ENCODE measurements around the gene IL15RA.
"Not testable (repeated sequence)": the region's sequence is repeated elsewhere in the genome, so short reads cannot be mapped to it uniquely, and the experiment has no call there.

The IL15RA gene

DNA sequence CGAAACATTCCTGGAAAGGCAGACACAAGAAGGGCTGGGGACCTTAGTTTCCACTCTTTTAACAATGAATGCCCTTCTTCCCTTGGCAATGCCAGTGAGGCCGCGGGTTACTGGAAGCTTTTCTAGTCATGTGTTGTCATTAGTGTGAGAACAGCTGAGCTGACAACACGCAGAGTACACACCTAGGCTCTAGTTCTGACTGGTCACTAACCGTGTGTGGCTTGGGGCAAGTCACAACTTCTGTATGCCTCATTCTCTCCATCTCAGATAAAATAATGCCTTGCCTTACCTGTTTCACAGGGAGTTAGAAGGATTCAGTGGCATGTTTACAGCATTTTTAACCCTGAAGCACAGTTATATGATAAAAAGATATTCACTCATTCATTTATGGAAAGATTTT lies 55.6 kb downstream of the IL15RA start:
- no peak for DNase-seq

DNA sequence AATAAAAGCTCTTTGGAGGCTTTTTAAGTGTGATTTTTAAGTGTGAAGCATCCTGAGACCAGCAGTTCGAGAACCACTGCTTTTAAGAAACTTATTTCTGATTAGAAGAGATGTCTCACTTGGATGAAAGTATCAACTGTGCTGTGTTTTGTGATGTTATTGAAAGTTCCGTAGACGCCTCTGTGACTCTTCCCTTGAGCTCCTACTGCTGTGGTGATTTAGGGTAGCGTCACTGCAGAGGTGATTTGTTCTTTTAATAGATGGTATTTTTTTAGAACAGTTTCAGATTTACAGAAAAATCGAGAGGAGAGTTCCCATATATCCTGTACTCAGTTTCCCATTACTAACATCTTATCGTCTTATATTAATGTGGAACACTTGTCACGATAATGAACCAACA lies 57.8 kb downstream of the IL15RA start:
- DNase-seq = no peak

GRCh38 chr10:5918763-5919162 lies 58.6 kb downstream of the IL15RA start:
- DNase-seq = no peak

GRCh38 chr10:5917305-5917704 lies 60.0 kb downstream of the IL15RA start:
- DNase-seq = no peak

- DNase-seq = no peak
These were observed 61.9 kb downstream of the IL15RA start for GRCh38 chr10:5915451-5915850.

DNA sequence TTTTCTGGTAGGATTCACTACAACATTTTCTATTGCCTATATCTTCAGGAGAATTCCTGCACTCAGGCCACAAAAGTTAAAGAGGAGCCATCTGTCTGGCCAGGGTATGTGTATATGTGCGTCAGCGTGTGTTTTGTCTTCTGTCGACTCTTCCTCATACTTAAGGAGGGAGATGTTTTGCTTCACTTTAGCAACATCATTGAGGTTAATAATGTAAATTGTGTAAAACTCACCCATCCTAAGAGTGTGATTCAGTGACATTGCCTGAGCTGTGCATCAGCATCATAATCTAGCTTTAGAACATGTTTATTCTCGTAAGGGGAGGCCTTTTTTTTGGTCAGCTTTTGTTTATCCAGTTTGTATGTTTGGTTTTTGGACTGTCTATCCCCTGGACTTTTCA lies 63.6 kb downstream of the IL15RA start:
- no peak for DNase-seq

- no peak for DNase-seq
These were observed 65.7 kb downstream of the IL15RA start for GRCh38 chr10:5911670-5912069.

- DNase-seq = no peak
These were observed 66.8 kb downstream of the IL15RA start for GRCh38 chr10:5910323-5911100.

DNA sequence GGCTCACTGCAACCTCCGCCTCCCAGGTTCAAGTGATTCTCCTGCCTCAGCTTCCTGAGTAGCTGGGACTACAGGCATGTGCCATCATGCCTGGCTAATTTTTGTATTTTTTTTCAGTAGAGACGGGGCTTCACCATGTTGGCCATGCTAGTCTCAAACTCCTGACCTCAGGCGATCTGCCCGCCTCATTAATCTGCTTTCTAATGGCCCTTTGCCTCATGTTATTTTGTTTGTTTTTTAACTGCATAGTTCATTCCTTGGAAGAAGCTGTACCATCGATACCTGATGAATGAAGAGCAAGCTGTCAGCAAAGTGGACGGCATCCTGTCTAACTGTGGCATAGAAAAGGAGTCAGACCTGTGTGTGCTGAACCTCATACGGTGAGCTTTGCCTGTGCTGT lies 68.7 kb downstream of the IL15RA start:
- not testable (repeated sequence) for DNase-seq

- no peak for DNase-seq
These were observed 70.7 kb downstream of the IL15RA start for GRCh38 chr10:5906651-5907050.

DNA sequence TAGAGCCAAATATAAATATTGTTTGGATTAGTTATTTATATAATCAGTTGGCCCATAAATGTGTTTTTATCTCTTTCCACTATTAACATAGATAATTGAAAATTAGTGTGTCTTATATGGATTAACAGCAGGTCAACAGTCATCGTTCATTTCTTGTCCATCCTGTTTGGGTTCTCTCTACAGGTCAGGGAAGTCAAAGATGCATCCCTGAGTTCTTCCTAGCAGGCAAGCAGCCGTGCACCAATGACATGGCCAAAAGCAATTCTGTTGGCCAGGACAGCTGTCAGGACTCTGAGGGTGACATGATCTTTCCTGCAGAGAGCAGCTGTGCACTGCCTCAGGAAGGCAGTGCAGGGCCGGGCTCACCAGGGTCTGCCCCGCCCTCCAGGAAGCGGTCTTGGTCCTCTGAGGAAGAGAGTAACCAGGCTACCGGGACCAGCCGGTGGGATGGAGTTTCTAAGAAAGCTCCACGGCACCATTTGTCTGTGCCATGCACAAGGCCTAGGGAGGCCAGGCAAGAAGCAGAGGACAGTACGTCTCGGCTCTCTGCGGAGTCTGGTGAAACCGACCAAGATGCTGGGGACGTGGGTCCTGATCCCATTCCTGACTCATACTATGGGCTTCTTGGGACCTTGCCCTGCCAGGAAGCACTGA lies 71.4 kb downstream of the IL15RA start:
- no peak for DNase-seq

- DNase-seq = no peak
These were observed 73.1 kb downstream of the IL15RA start for GRCh38 chr10:5904227-5904626.

- no peak for DNase-seq
These were observed 73.8 kb downstream of the IL15RA start for GRCh38 chr10:5903563-5903962.

DNA sequence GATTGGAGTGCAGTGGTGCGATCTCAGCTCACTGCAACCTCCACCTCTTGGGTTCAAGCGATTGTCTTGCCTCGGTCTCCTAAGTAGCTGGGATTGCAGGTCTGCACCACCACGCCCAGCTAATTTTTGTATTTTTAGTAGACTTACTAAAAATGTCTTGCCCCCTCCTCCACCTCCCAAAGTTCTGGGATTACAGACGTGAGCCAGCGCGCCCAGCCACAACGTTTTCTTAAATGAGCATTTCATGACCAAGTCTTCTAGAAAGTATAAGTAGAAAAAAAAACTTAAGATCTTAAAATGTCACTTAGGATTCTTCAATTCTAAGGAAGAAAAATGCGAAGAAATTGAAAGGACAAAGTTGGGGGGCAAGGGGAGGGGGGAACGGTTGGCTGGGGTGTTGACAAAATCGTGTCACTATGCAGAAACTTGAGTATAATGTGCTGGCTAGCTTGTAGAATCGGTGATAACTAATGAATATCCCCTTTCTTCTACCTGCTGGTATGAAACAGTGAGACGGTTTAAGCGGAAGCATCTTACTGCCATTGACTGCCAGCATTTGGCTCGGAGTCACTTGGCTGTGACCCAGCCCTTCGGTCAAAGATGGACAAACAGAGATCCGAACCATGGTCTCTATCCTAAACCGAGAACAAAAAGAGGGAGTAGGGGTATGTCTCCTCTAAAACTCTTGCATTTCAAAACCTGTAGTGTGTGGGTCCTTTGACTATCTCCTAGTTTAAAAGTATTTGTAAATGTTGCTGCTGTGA lies 74.7 kb downstream of the IL15RA start:
- DNase-seq = no peak
